Fibroblast of skin of left biceps (primary cell): ENCODE results near the gene GORASP1.
"Not testable (repeated sequence)": the region's sequence is repeated elsewhere in the genome, so short reads cannot be mapped to it uniquely, and the experiment has no call there.

Experiments used
- DNase-seq, 2 experiments: peaks; one replicate each; pipeline ENCODE4 v3.0.0-alpha.2; 2013; ENCODE audit warnings: low read depth in 2 of 2

The GORASP1 gene

GRCh38 chr3:39065197-39065596 lies 42.2 kb downstream of the GORASP1 start:
- no peak for DNase-seq

GRCh38 chr3:39064646-39065045 lies 42.8 kb downstream of the GORASP1 start:
- DNase-seq: peak; percentile 14 to 17

- no peak for DNase-seq
Measured at GRCh38 chr3:39063143-39063542, 44.3 kb downstream of the GORASP1 start.

GRCh38 chr3:39062180-39062579 lies 45.2 kb downstream of the GORASP1 start:
- no peak for DNase-seq

GRCh38 chr3:39061228-39061627 lies 46.2 kb downstream of the GORASP1 start:
- DNase-seq: not testable (repeated sequence)

DNA sequence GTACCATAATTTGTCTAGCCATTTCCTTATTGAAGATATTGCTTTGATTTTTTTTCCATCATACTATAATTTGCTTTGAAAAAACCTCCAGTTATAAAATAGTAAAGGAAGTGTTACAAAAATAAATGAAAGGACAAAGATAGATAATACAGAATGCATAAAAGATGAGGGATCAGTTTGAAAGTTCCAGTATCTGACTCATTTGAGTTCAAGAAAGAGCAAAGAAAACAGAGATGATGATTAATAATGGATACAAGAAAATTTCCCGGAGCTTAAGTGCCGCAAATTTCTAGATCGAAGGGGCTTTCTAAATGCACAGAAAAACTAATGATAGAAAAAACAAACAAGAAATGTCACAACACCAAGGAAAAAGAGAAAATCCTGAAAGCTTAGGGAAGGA lies 51.3 kb downstream of the GORASP1 start:
- DNase-seq: no peak

- no peak for DNase-seq
Measured at GRCh38 chr3:39053696-39054095, 53.7 kb downstream of the GORASP1 start.

- no peak for DNase-seq
Measured at GRCh38 chr3:39052583-39052982, 54.8 kb downstream of the GORASP1 start.

DNA sequence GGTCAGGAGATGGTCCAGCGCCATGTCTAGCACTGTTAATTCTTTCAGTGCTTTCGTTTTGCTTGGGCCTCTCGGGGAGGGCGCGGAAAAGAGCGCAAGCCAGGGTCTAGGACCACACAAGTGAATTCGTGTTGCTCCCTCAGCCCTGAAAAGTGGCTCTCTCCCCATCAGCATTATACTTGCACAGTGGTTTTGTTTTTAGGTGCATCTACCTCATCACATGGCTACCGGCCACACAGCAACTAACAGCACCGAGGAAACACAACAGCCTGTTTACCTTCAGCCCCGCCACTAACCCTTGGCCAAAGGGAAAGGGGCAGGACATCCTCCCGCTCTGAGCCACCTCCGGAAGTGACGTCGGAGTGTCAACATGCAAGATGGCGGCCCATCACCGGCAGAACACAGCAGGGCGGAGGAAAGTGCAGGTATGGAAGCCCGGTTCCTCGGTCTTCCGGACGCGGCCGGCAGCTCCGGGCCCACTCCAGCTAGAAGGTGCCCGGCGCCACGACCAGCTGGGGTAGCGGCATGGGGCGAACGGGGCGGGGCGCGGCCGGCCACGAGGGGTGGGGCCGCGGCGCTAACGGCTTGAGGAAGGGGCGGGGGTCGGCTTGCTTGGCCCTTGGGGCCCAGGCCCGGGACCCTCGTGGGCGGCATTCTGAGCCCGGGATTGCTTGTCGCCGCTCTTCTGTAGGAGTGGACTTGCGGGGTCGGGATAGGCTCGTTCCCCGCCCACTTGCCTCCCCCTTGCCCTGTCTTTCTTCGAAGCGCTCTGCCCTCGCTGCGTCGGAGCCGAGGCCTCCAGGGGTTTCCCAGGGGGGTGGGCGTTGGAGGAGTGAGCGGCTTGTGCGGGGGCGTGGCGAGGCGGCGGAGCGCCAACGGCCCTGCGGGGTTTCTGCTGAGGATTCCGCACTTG lies 55.5 kb downstream of the GORASP1 start, which contains the start of the genes SCN11A and WDR48:
TSS of gene SCN11A (minus strand) at position 296 of the 913 bp plus-strand sequence. CDS start 101,582 bp downstream, outside the sequence.
TSS of gene WDR48 (plus strand) at position 368 of the 913 bp plus-strand sequence. CDS start at position 378, 10 bp downstream.
- peak; percentile 65 for DNase-seq

GRCh38 chr3:39050029-39050428 lies 57.4 kb downstream of the GORASP1 start:
- DNase-seq: no peak
